BLaER1 treated with 17β-estradiol and CSF1 and Interleukin-3, amounts not matched to agents 10 nM and 100 nM (cell line): ENCODE results near the gene ATN1.

ENCODE experiments used
- H3K27ac ChIP-seq, 11 experiments: shearing (Covaris generic); formaldehyde crosslinking; 2 replicates each; pipeline ENCODE4 v1.8.1; 2022
- H3K27me3 ChIP-seq, 11 experiments: shearing (Covaris generic); formaldehyde crosslinking; 2 replicates each; pipeline ENCODE4 v1.8.1; 2022
- H3K36me3 ChIP-seq, 11 experiments: shearing (Covaris generic); formaldehyde crosslinking; 2 replicates each; pipeline ENCODE4 v1.8.1; 2022
- H3K4me1 ChIP-seq, 10 experiments: shearing (Covaris generic); formaldehyde crosslinking; 2 replicates each; pipeline ENCODE4 v1.8.1; 2022
- H3K4me2 ChIP-seq, 11 experiments: shearing (Covaris generic); formaldehyde crosslinking; 2 replicates each; pipeline ENCODE4 v1.8.1; 2022
- H3K4me3 ChIP-seq, 10 experiments: shearing (Covaris generic); formaldehyde crosslinking; 2 replicates each; pipeline ENCODE4 v1.8.1; 2022
- H3K9ac ChIP-seq, 11 experiments: shearing (Covaris generic); formaldehyde crosslinking; 2 replicates each; pipeline ENCODE4 v1.8.1; 2022
- H3K9me3 ChIP-seq, 11 experiments: shearing (Covaris generic); formaldehyde crosslinking; replicated peaks in 1 of 11; 2 replicates each; pipeline ENCODE4 v1.8.1; 2022
- H4K20me1 ChIP-seq, 11 experiments: shearing (Covaris generic); formaldehyde crosslinking; 2 replicates each; pipeline ENCODE4 v1.8.1; 2022
- Cebpa-rat ChIP-seq, 11 experiments: shearing (Covaris generic); IDR thresholded peaks; 2 replicates each; pipeline ENCODE4 v1.8.1; 2022

Gene ATN1

DNA sequence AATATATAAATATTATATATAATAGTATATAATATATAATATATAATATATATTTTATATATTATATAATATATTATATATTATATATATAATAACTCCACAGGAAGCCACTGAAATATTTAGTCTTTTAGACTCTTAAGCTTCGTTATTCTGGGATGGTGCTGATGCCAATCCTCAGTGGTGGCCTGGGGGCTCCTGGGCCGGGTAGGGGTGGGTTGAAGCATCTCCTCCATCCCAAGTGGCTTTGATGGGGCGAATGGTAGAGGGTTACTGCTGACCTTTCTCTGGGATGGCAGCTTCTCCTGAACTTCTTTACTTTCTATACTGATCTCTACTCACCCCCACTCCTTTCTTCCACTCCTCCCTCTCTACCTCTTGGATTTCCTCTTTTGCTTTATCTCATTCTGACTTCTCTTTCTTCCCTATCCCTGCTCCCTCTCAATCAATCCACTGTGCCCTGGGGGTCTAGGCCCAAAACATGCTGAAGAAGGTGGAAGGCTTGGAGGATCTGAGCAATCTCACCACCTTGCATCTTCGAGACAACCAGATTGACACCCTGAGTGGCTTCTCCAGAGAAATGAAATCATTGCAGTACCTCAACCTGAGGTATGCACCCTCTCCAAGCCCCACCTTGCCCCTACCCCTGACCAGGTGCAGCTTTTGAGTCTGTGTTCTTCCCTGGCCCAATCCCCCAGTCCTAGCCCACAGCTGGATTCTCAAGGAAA is 18.2 kb upstream of the ATN1 start:
- no peak overlapping the region for H3K9ac ChIP-seq

GRCh38 chr12:6912164-6912935 is 15.4 kb upstream of the ATN1 start:
- Histone ChIP-seq H4K20me1 (peaks cover 0 to 16% (median 3%) of the 10 kb centered on the region in 11 experiments; a peak in 8 of 22 replicates), H3K4me3 (no peak overlapping the region), H3K4me2 (no peak overlapping the region), H3K9ac (no peak overlapping the region), H3K9me3 (no peaks in the 10 kb centered on the region), H3K4me1 (peaks cover 10 to 27% (median 20%) of the 10 kb centered on the region in 10 experiments), H3K27me3 (peaks cover 53 to 72% (median 67%) of the 10 kb centered on the region in 11 experiments), H3K27ac (no peak overlapping the region), H3K36me3 (peaks cover 0 to 18% (median 0%) of the 10 kb centered on the region in 11 experiments; a peak in 8 of 22 replicates)
- no peak for TF ChIP-seq Cebpa-rat (IDR thresholded peaks at IDR 0.05)

More for the DNA sequence above, 18.2 kb upstream of the ATN1 start:
- H4K20me1 ChIP-seq, result no peaks in the 10 kb centered on the region
- peaks cover 0 to 21% (median 5%) of the 10 kb centered on the region in 11 experiments; a peak in 7 of 22 replicates for H3K36me3 ChIP-seq
- H3K9me3 ChIP-seq, result no peaks in the 10 kb centered on the region
- peaks cover 8 to 22% (median 18%) of the 10 kb centered on the region in 10 experiments for H3K4me1 ChIP-seq
- no peak overlapping the region for H3K4me2 ChIP-seq
- H3K4me3 ChIP-seq, result no peak overlapping the region
- H3K27ac ChIP-seq, result no peak overlapping the region
- TF ChIP-seq Cebpa-rat (IDR thresholded peaks at IDR 0.05), result no peak
- peaks cover 32 to 45% (median 40%) of the 10 kb centered on the region in 11 experiments for H3K27me3 ChIP-seq

- peak within 1 kb of the TSS; percentile 91 to 98 (median 93) for H3K4me2 ChIP-seq
- peak within 1 kb of the TSS; percentile 61 to 76 (median 68) for H3K4me3 ChIP-seq
- TF ChIP-seq Cebpa-rat (IDR thresholded peaks at IDR 0.05), result no peak
- peak within 1 kb of the TSS in 4 of 11 experiments; percentile 17 to 46 (median 38); a peak in 8 of 22 replicates for H3K27ac ChIP-seq
- peaks cover 0 to 18% (median 0%) of the 10 kb centered on the region in 11 experiments; a peak in 4 of 22 replicates for H3K36me3 ChIP-seq
- H3K4me1 ChIP-seq, result peaks cover 11 to 33% (median 21%) of the 10 kb centered on the region in 10 experiments
- no peaks in the 10 kb centered on the region for H3K9me3 ChIP-seq
- H4K20me1 ChIP-seq, result peaks cover 0 to 16% (median 3%) of the 10 kb centered on the region in 11 experiments; a peak in 8 of 22 replicates
- H3K27me3 ChIP-seq, result peaks cover 53 to 75% (median 68%) of the 10 kb centered on the region in 11 experiments
- H3K9ac ChIP-seq, result peak within 1 kb of the TSS; percentile 36 to 80 (median 63); a peak in 21 of 22 replicates
Measured at GRCh38 chr12:6914246-6914946, 13.4 kb upstream of the ATN1 start, which contains the start of gene ENO2. TSS of gene ENO2 (plus strand) at chr12:6914580. CDS start at chr12:6915833, 1,253 bp downstream.

GRCh38 chr12:6914947-6915788 is 12.6 kb upstream of the ATN1 start:
- Histone ChIP-seq H3K27me3 (peaks cover 53 to 75% (median 68%) of the 10 kb centered on the region in 11 experiments), H3K27ac (peak overlapping the region in 2 of 11 experiments; percentile 40 to 46; a peak in 2 of 22 replicates), H4K20me1 (peaks cover 0 to 16% (median 3%) of the 10 kb centered on the region in 11 experiments; a peak in 8 of 22 replicates)

GRCh38 chr12:6915789-6916285 is 11.9 kb upstream of the ATN1 start:
- Histone ChIP-seq H3K36me3 (peaks cover 0 to 21% (median 0%) of the 10 kb centered on the region in 11 experiments; a peak in 4 of 22 replicates), H3K4me1 (peaks cover 16 to 41% (median 29%) of the 10 kb centered on the region in 10 experiments), H4K20me1 (peaks cover 0 to 16% (median 3%) of the 10 kb centered on the region in 11 experiments; a peak in 8 of 22 replicates), H3K4me2 (peak overlapping the region in 5 of 11 experiments; percentile 18 to 98 (median 92); a peak in 8 of 22 replicates), H3K9ac (no peak overlapping the region), H3K27ac (no peak overlapping the region), H3K27me3 (peaks cover 51 to 74% (median 65%) of the 10 kb centered on the region in 11 experiments), H3K4me3 (peak overlapping the region in 1 of 10 experiments; percentile 36; a peak in 1 of 20 replicates), H3K9me3 (no peaks in the 10 kb centered on the region)
- TF ChIP-seq Cebpa-rat (IDR thresholded peaks at IDR 0.05), result no peak

More at GRCh38 chr12:6914947-6915788, 12.6 kb upstream of the ATN1 start:
- TF ChIP-seq Cebpa-rat (IDR thresholded peaks at IDR 0.05), result no peak
- Histone ChIP-seq H3K4me2 (peak overlapping the region; percentile 91 to 98 (median 93)), H3K4me3 (peak overlapping the region; percentile 61 to 76 (median 68)), H3K36me3 (peaks cover 0 to 18% (median 0%) of the 10 kb centered on the region in 11 experiments; a peak in 4 of 22 replicates), H3K9ac (peak overlapping the region in 9 of 11 experiments; percentile 59 to 80 (median 63); a peak in 18 of 22 replicates), H3K9me3 (no peaks in the 10 kb centered on the region), H3K4me1 (peaks cover 16 to 41% (median 28%) of the 10 kb centered on the region in 10 experiments)

- TF ChIP-seq Cebpa-rat (IDR thresholded peaks at IDR 0.05), result no peak
- Histone ChIP-seq H3K36me3 (peaks cover 0 to 29% (median 0%) of the 10 kb centered on the region in 11 experiments; a peak in 4 of 22 replicates), H3K27ac (no peak overlapping the region), H3K4me1 (peaks cover 20 to 47% (median 35%) of the 10 kb centered on the region in 10 experiments), H3K9ac (no peak overlapping the region), H3K27me3 (peaks cover 43 to 67% (median 57%) of the 10 kb centered on the region in 11 experiments), H3K4me3 (peak overlapping the region in 1 of 10 experiments; percentile 36; a peak in 1 of 20 replicates), H3K9me3 (no peaks in the 10 kb centered on the region), H4K20me1 (peaks cover 0 to 16% (median 3%) of the 10 kb centered on the region in 11 experiments; a peak in 8 of 22 replicates), H3K4me2 (peak overlapping the region in 2 of 11 experiments; percentile 51 to 98; a peak in 2 of 22 replicates)
Measured at GRCh38 chr12:6916426-6917200, 11.1 kb upstream of the ATN1 start.
